ENCODE results near the gene CTSF.

DNA sequence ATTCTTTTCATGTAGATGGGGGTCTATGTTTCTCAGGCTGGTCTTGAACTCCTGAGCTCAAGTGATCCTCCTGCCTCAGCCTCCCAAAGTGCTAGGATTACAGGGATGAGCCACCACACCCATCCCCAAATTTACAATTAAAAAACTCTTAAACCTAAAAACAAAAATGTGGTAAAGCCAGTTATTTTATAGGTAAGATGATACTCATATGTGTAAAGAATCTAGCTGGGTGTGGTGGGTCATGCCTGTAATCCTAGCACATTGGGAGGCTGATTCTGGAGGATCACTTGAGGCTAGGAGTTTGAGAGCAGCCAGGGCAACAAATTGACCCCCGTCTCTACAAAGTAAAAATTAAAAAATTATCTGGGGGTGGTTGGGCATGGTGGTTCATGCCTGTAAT, 44.1 kb upstream of the CTSF start:
- TF ChIP-seq, protein P1, sequence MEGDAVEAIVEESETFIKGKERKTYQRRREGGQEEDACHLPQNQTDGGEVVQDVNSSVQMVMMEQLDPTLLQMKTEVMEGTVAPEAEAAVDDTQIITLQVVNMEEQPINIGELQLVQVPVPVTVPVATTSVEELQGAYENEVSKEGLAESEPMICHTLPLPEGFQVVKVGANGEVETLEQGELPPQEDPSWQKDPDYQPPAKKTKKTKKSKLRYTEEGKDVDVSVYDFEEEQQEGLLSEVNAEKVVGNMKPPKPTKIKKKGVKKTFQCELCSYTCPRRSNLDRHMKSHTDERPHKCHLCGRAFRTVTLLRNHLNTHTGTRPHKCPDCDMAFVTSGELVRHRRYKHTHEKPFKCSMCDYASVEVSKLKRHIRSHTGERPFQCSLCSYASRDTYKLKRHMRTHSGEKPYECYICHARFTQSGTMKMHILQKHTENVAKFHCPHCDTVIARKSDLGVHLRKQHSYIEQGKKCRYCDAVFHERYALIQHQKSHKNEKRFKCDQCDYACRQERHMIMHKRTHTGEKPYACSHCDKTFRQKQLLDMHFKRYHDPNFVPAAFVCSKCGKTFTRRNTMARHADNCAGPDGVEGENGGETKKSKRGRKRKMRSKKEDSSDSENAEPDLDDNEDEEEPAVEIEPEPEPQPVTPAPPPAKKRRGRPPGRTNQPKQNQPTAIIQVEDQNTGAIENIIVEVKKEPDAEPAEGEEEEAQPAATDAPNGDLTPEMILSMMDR (IDR thresholded peaks at IDR 0.05 in 8 of 11, conservative IDR thresholded peaks at IDR 0.05 in 3 of 11): no peak
- TF ChIP-seq POLR2A (IDR thresholded peaks at IDR 0.05) (no peak), POLR2AphosphoS5 (IDR thresholded peaks at IDR 0.05) (no peak)
